HG02938 (cell line): ENCODE data around the gene MSMP.

Experiments used
- ATAC-seq: cut with Tn5 transposase; IDR thresholded peaks from one replicate; pipeline ENCODE4 v1.9.1; 2021; ENCODE audit warnings: mild to moderate bottlenecking, moderate library complexity; ENCODE audit not compliant: unreplicated experiment

Gene MSMP

DNA sequence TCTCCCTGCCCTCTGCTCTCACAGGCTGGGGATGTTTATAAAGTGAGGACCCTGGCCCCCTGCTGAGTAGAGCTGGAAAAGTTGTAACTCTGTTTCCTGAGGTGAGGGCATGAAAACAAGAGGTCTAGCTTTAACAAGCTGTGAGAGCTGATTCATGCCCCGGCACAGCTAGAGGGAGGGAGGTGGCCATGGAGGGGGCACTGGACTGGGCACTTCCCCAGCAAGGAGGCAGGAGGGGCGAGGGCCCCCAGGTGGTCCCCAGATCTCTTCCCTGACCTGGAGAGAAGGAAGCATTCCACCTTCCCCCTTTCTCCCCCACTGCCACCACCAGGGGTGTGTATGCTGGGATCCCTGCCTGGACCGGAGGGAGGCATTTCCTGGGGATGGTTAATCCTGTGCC lies at the start of gene MSMP:
Gene MSMP (minus strand): TSS at position 13 of the 400 bp plus-strand sequence. CDS start 147 bp downstream, outside the sequence.
- ATAC-seq: no peak

GRCh38 chr9:35801328-35802128 lies 47.5 kb upstream of the MSMP start:
- no peak for ATAC-seq

- ATAC-seq: no peak
Measured at GRCh38 chr9:35800530-35800929, 46.5 kb upstream of the MSMP start.

DNA sequence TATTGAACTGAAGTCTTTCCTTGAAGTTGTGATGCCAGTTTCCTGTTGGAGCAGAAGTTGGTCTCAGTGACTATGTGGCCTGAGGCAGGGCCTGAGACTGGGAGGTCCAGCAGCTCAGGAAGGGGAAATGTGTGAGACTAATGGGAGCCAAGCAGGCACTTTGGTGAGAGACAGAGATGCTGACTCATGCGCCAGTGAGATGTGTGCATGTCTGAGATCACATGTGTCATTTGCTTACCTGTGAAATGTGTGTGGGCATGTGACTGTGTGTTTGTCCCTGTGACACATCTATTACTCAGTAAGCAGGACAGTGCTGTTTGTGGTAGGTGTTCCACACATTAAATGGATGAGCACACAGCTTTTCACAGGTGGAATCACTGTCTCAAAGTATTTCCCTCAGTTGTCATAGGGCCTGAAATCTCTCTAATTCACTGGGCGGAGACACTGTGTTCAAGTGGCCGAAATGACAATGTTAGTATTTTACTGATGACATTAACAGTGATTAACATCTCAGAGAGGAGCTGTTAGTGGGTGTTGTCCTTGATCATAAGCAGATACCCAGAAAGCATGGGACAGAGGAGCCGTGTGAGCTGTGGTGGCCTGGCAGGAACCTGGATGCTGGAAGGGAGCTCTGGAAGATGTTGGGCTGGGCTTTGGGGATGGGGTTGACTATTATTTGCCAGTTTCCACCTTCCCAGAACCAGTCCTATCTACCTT lies 44.7 kb upstream of the MSMP start:
- no peak for ATAC-seq

DNA sequence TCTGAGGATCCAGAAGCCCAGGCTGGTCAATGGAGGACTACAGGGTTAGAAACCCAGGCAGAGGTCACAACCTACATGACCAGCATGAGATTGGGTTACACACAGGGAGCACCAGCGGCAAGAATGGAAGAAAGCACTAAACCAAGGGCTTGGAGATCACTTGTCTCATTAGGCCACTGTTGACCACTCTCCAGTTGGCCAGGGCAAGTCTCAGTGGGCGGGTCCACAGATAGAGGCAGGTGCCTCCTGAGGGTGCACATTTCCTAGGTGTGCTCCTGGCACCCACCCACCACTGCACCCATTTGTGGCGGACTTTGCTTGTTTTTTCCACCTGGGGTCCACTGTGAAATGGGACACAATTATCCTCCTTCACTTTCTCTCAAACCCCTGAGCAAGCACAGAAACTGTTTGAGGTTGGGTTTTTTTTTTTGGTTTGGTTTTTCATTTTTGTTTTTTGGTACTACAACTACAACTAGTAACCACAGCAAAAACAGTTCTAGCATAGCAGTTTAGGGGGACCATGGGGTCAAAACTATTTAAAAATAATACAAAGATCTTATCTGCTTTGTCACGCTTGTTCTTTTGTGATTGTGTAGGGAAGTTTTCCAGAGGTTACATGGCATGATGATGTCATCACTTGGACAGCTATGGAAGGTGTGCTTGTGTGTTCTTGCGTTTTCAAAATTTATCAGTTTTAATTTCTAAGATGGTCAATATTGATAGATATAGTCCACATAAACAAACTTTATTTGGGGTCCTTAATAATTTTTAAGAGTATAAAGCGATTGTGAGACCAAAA lies 43.4 kb upstream of the MSMP start:
- no peak for ATAC-seq

DNA sequence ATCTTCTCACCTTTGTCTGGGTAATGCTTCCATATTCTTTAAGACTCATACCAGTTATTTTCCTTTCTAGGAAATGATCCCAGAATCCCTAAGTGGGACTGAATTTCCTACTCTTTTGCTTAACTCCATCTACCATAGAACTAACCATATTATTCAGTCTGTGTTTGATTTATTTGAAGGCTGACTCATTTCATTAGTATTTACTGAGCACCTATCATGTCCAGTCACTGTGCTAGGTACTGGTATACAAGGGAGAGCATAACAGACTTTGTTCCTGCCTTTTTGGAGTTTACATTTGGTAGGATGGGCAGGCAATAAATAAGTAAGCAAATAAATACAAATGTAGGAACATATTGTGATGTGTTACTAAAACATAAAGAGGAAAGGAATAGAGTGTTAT lies 41.6 kb upstream of the MSMP start:
- ATAC-seq: no peak

GRCh38 chr9:35793461-35793860 lies 39.4 kb upstream of the MSMP start:
- ATAC-seq: no peak

DNA sequence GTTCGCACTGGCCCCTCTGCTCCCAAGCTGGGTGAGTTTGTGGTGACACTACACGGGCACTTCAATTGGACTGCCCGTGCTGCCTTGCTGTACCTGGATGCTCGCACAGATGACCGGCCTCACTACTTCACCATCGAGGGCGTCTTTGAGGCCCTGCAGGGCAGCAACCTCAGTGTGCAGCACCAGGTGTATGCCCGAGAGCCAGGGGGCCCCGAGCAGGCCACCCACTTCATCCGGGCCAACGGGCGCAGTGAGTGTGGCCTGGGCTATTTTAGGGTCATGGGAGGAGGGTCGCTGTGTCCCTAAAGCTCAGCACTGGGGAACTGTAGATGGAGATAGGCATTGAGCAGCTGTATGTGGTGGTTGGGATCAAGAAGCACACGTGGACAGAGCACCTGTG lies 38.8 kb upstream of the MSMP start:
- ATAC-seq: no peak

DNA sequence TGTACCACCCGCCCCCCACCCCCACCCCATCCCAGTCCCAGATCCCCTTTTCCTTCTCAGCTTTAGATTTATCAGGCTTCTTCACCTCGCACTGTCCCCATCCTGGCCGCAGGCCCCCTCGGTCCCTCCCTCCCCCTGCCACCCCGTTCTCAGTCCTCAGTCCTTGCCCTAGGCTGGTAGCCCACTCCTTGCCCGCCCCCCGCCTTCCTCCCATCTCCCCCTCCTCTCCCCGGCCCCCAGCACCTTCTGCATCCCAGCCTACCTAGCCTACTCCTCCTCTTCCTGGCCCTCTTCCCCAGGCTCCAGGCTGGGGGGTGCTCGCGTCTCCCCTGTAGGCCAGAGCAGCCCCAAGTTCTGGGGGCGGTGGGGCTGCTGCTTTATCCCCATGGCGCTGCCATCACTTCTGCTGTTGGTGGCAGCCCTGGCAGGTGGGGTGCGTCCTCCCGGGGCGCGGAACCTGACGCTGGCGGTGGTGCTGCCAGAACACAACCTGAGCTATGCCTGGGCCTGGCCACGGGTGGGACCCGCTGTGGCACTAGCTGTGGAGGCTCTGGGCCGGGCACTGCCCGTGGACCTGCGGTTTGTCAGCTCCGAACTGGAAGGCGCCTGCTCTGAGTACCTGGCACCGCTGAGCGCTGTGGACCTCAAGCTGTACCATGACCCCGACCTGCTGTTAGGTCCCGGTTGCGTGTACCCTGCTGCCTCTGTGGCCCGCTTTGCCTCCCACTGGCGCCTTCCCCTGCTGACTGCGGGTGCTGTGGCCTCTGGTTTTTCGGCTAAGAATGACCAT lies 38.1 kb upstream of the MSMP start:
- no peak for ATAC-seq

DNA sequence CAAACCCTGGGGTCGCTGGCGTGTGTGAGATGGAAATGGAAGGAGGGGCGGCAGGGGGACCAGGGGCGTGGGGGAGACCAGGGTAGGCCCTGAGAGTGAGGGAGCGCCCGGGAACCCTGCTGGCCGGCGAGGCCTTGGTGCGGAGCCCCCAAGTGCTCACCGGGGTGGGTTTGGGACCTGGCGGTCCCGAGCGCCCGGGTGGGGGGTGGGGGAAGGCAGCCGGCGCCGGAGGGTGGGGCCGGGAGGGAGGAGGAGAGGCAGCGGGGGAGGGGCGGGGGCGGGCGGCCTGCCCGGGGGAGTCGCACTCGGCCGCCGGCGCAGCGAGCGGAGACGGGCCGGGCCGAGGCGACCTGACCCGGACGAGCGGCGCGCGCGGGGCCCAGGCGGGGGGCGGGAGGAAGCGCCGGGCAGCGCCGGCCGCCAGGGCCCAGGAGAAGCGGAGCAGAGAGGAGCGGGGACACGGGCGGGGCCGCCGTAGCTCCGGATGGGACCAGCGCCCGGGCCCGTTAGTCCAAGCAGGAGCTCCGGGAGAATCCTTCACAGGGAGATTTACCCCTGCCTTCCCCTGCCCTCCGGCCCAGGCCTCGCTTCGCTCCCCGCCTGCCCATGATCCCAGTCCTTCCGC lies 37.3 kb upstream of the MSMP start, which contains the start of gene NPR2:
Gene NPR2 (plus strand): TSS at position 295 of the 625 bp plus-strand sequence. CDS start 818 bp downstream, outside the sequence.
- no peak for ATAC-seq

DNA sequence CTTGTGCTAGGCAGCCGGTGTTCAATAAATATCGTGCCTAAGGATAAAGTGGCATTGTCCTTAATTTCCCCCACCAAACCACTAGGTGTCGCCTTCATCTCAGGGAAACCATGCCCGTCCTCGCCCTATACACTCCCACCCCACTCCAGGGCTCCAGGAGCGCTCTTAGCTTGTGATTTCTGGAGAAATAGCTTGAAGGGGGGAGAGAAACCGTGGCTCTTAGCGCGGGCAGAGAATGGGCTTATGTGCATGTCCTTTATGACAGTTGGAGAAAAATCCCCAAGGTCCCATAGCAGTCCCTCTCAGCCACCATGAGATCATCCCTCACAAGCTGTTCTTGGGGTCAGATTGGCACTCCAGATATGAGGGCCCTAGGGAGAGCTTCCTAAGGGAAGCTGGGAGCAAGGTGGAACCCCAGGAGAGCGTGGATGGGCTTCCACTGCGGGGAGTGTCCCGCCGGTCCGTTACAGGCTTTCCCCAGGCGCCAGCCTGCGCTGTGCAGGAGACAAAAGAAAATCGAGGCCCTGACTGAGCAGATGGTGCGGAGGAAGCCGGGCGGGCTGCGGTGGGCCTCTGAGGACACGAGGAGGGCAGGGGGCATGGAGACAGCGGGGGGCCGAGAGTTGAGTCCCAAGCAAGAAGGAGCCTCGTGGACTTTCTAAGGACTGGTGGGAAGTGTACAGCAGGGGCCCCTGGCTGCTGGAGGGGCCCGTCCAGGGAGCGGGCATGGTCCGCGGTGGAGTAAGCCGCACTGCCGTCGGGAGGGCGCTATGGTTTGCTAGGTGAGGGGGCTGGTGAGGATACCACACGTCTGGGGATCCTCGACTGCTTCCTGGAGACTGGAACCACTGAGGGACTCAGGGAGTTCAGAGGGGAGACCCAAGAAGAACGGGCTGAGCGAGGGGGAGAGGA lies 36.6 kb upstream of the MSMP start:
- ATAC-seq: no peak

DNA sequence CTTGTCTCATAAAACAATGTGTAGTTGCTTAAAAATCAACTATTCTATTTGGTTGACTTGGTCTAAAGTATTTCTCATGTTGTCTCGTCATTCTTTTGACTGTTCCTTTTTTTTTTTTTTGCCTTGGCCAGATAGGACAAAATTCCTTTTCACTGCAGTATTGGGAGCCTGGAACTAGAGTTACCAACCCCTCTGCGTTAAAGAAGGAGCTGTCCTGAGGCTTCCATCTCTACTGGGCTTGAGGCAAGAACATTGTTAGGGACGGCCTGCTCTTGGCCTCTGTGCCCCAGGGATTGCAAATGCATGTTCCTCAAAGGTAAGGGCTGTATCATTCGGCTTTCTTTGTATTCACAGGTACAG lies 35.9 kb upstream of the MSMP start:
- no peak for ATAC-seq

- ATAC-seq: no peak
Measured at GRCh38 chr9:35789541-35789940, 35.5 kb upstream of the MSMP start.

DNA sequence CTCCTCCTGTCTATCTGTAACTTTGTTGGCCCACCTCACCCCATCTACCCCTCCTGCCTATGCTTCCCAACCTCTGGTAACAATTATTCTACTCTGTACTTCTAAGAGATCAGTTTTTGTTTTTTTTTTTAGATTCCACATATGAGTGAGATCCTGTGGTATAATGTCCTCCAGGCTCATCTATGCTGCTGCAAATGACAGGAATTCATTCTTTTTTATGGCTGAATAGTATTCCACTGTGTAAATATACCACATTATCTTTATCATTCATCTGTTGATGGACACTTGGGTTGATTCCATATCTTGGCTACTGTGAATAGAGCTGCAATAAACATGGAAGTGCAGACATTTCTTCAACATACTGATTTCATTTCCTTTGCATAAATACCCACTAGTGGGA lies 29.3 kb upstream of the MSMP start:
- ATAC-seq: no peak

- ATAC-seq: no peak
Measured at GRCh38 chr9:35781066-35781465, 27.0 kb upstream of the MSMP start.

GRCh38 chr9:35778496-35778895 lies 24.4 kb upstream of the MSMP start:
- no peak for ATAC-seq

- no peak for ATAC-seq
Measured at GRCh38 chr9:35776018-35776417, 21.9 kb upstream of the MSMP start.

- ATAC-seq: no peak
Measured at GRCh38 chr9:35774907-35775635, 21.0 kb upstream of the MSMP start.

GRCh38 chr9:35771943-35772342 lies 17.9 kb upstream of the MSMP start:
- ATAC-seq: no peak
